ENCODE measurements around the gene RNF144A.

DNA sequence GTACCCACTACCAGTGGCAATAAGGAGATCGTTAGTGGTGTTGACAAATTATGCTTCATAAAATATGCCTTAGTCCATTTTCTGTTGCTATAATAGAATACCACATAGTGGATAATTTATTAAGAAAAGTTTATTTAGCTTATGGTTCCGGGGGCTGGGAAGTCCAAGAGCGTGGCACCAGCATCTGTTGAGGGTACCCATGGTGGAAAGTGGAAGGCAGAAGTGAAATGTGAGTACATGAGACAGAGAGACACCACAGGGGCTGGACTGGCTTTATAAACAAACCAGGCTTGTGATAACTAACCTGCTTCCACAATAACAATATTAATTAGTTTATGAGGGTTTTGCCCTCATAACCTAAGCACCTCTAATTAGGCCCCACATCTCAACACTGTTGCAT is 146.6 kb downstream of the RNF144A start:
- TF ChIP-seq YY1 (IDR thresholded peaks at IDR 0.05; ENCODE audit: insufficient read depth, insufficient read length) (no peak), SUZ12 (IDR thresholded peaks at IDR 0.05; ENCODE audit: extremely low read depth, insufficient read depth, insufficient read length) (no peak)

Measured in NT2/D1 (cell line).